Heart left ventricle (tissue), 16 donors: ENCODE results near the gene ORMDL3. TPM values are rescaled to one million over a fixed set of nuclear protein-coding genes. Genes with fewer than 3 reads are reported as not detected.

Experiments
- ATAC-seq, 4 donors: fragments of 200-7000 bp; cut with Tn5 transposase; one replicate each; pipeline ENCODE4 v1.9.1; 2020 to 2022; ENCODE audit warnings: moderate library complexity in 4 of 4, mild to moderate bottlenecking in 3 of 4, moderate number of reproducible peaks in 1 of 4
- DNase-seq, 5 donors: peaks; one replicate each; pipeline ENCODE4 v3.0.0-alpha.2; 2020
- H3K27ac ChIP-seq, 12 donors: fragments of 200-600 bp; sonication (generic) in 4 of 12; one replicate each; pipeline versions ENCODE4 v1.5.0 to v1.8.0; 2016 to 2022; ENCODE audit warnings: mild to moderate bottlenecking in 2 of 12
- H3K27me3 ChIP-seq, 9 donors: fragments of 200-600 bp; sonication (generic) in 2 of 9; one replicate each; pipeline versions ENCODE4 v1.5.1 to v1.8.0; 2016 to 2022; ENCODE audit warnings: mild to moderate bottlenecking in 3 of 9
- H3K36me3 ChIP-seq, 9 donors: fragments of 200-600 bp; sonication (generic) in 2 of 9; one replicate each; pipeline versions ENCODE4 v1.5.0 to v1.8.0; 2018 to 2022; ENCODE audit warnings: mild to moderate bottlenecking in 2 of 9
- H3K4me1 ChIP-seq, 12 donors: fragments of 200-600 bp; sonication (generic) in 4 of 12; one replicate each; pipeline versions ENCODE4 v1.5.0 to v1.8.0; 2016 to 2022; ENCODE audit warnings: mild to moderate bottlenecking in 3 of 12
- H3K4me3 ChIP-seq, 12 donors: fragments of 200-600 bp; sonication (generic) in 4 of 12; one replicate each; pipeline versions ENCODE4 v1.5.0 to v1.8.0; 2017 to 2022; ENCODE audit warnings: mild to moderate bottlenecking in 9 of 12, moderate library complexity in 4 of 12
- H3K9me3 ChIP-seq, 12 donors: fragments of 200-600 bp; sonication (generic) in 4 of 12; one replicate each; pipeline versions ENCODE4 v1.5.0 to v1.8.0; 2016 to 2022; ENCODE audit warnings: mild to moderate bottlenecking in 1 of 12
- POLR2A ChIP-seq, 2 donors: fragments of 450-650 bp; IDR thresholded peaks; one replicate each; pipeline ENCODE4 v1.6.1; 2017; ENCODE audit warnings: antibody characterized with exemption in 2 of 2, mild to moderate bottlenecking in 2 of 2, moderate library complexity in 2 of 2
- WGBS, 4 donors: extraction: QIAGEN DNeasy Blood & Tissue Kit in 2 of 4; methylation state at CpG; one replicate each; pipeline versions ENCODE4 v1.1.5 to v1.1.7; 2013 to 2018; 5-methylcytosine and 5-hydroxymethylcytosine counted together
- intact Hi-C, 10 donors: fragments of 100-400 bp; cut with DNase I; formaldehyde crosslinking; loops; one replicate each; pipeline versions ENCODE4 v1.11.1 to v1.14.2; 2022
- polyA plus RNA-seq, 2 donors: library from polyadenylated mRNA; stranded (reverse); fragments of 200-250 nt; gene quantifications; one replicate each; pipeline ENCODE4 v1.2.3, GENCODE V29; 2013
- total RNA-seq, 9 donors: library from RNA; depleted of rRNA in 2 of 9; stranded (reverse); fragments of >200 nt in 2 of 9; fragmentation: NEBNext Ultra II Directional in 3 of 9; extraction: Animal tissue kit (Norgen Biotek cat#: 25700) in 3 of 9; gene quantifications; one replicate each; pipeline versions ENCODE4 v1.1.0 to v1.2.4, GENCODE V29; 2016 to 2023
- TF ChIP-seq, protein P1 (sequence below), 12 donors: fragments of 200-600 bp; sonication (generic) in 4 of 12; IDR thresholded peaks; one replicate each; pipeline versions ENCODE4 v1.5.0 to v1.8.0; 2018 to 2022; ENCODE audit warnings: antibody characterized with exemption in 12 of 12, mild to moderate bottlenecking in 5 of 12
- donor health status: ischemic (EF 13 %, LVEDD 7.1; RV severe dilation, severe dysfunction).
- donor health status: healthy with polysubstance abuse.
- donor health status: DM: no; HTN: yes; CAD: no.
- donor health status: DM: no; HTN: no; CAD: no.
- donor health status: ischemic (EF 25% LVEDD 6.9; RV normal size, moderate dysfunction).
- donor health status: ischemic (EF 25% LVEDD 5.7; RV mildly dilated, moderate dysfunction).
- donor health status: healthy.
- donor health status: DM: yes; HTN: yes; CAD: no.
- donor health status: ischemic (EF 35%, LVEDD 5.7; RV mildly dilated, moderate dysfunction).
- donor health status: nonischemic (EF 11% LVEDD 7.7; RV severe dilation, severe dysfunction).
- donor health status: DM: yes; HTN: yes; CAD: no.
- donor health status: PGD.
- donor health status: ischemic (EF 29% LVEDD 5.4; RV normal size, mild dysfunction).
- donor health status: nonischemic (EF 23%, LVEDD 6.1; RV moderate dilation, normal function).

The ORMDL3 gene
- total and polyA plus RNA-seq, 11 donors, result 40.0 to 111 (median 59.2) TPM

DNA sequence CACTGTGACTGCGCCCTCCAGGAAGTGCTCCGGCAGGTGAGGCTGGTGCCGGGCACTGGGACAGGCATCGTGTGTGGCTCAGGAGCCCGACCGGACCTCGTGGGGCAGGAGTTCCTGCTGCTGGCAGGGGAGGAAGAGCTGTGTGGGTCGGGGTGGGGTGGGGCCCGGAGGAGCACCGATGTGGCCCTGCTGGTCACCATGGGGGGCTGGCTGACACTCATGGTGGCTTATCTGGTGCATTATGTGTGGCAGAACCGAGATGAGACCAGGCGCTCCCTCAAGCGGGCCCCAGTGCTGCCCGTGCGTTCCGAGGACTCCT lies 17.0 kb upstream of the ORMDL3 start:
- Histone ChIP-seq H3K27ac (no peak overlapping the region), H3K36me3 (no peaks in the 10 kb centered on the region), H3K27me3 (no peaks in the 10 kb centered on the region), H3K4me1 (peaks cover 0 to 10% (median 8%) of the 10 kb centered on the region in 12 donors), H3K4me3 (no peak overlapping the region), H3K9me3 (no peaks in the 10 kb centered on the region)
- ATAC-seq, result no peak
- no peak for DNase-seq
- 79 to 87% (median 81%) methylated on average over 7 to 16 of the region's 16 CpGs for WGBS, 4 donors
- intact Hi-C loops, result no loop called here
- TF ChIP-seq, protein P1, sequence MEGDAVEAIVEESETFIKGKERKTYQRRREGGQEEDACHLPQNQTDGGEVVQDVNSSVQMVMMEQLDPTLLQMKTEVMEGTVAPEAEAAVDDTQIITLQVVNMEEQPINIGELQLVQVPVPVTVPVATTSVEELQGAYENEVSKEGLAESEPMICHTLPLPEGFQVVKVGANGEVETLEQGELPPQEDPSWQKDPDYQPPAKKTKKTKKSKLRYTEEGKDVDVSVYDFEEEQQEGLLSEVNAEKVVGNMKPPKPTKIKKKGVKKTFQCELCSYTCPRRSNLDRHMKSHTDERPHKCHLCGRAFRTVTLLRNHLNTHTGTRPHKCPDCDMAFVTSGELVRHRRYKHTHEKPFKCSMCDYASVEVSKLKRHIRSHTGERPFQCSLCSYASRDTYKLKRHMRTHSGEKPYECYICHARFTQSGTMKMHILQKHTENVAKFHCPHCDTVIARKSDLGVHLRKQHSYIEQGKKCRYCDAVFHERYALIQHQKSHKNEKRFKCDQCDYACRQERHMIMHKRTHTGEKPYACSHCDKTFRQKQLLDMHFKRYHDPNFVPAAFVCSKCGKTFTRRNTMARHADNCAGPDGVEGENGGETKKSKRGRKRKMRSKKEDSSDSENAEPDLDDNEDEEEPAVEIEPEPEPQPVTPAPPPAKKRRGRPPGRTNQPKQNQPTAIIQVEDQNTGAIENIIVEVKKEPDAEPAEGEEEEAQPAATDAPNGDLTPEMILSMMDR (IDR thresholded peaks at IDR 0.05), result no peak
- TF ChIP-seq POLR2A (IDR thresholded peaks at IDR 0.05), result no peak

DNA sequence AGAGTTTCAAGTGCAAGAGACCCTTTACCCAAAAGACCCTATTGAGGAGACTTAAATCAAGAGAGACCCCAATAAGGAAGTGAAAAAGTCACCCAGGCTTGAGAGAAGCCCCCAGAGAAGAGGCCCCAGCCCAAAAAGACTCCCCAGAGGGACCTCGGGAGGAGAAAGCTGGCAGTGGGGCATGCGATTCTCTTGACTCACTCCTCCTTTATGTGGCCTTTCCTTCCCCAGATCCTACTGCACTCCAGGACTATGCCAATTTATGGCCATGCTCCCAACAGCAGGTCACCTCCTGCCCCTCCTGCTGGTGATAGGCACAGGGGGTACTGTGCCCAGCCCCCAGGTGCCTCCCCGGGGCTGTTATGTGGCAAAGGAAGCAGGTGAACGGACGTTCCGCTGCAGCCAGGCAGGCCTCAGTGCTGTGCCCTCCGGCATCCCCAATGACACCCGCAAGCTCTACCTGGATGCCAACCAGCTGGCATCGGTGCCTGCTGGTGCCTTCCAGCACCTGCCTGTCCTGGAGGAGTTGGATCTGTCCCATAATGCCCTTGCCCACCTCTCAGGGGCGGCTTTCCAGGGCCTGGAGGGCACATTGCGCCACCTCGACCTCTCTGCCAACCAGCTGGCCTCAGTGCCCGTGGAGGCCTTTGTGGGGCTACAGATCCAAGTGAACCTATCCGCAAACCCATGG lies 16.4 kb upstream of the ORMDL3 start:
- peaks cover 0 to 15% (median 9%) of the 10 kb centered on the region in 12 donors for H3K4me1 ChIP-seq
- no peaks in the 10 kb centered on the region for H3K36me3 ChIP-seq
- H3K9me3 ChIP-seq, result no peaks in the 10 kb centered on the region
- H3K4me3 ChIP-seq, result no peak overlapping the region
- 76 to 93% (median 85%) methylated on average over 5 to 14 of the region's 14 CpGs for WGBS, 4 donors
- ATAC-seq, result peak in 1 of 4 donors; percentile 15
- TF ChIP-seq, protein P1 (IDR thresholded peaks at IDR 0.05), result no peak
- no peak for TF ChIP-seq POLR2A (IDR thresholded peaks at IDR 0.05)
- DNase-seq, result no peak
- intact Hi-C loops, result no loop called here
- H3K27ac ChIP-seq, result no peak overlapping the region
- no peaks in the 10 kb centered on the region for H3K27me3 ChIP-seq

DNA sequence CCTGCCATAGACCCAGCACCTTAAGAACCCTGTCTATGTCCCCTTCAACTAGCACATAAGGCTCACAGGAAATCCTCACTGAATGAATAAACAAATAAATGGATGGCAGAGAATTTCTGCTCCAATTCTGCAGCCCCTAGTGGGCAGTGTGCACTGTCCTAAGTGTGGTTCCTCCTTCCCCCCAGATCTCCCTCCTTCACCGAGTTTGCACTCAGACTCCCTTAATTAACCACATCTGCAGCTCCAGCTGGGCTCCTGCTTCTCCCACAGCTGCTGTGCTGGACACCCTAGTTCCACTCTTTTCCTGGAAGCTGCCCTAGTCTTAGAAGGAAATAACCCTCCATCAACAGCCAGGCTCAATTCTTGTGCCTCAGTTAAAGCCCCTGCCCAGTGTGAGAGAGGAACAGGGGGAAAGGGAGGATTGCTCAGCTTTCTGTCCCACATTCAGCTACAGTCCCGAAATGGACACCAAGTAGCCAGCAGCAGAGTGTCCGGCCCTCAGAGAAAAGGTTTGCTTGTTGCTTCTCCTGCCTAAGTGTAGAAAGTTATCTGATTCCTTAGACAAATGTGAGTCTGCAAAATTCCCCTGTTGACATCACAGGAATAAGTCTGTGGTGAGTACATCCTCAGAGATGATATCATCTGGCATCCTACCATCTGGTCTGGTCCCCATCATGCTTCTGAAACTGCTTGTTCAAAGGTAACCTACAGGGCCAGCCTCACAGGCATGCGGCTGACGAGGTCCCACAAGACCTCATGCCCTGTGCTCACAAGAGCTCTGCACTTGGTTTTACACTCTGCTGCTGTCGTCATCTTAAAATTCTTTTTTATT lies 12.4 kb upstream of the ORMDL3 start:
- 48 to 58% (median 52%) methylated on average over 6 of the region's 6 CpGs for WGBS, 4 donors
- Histone ChIP-seq H3K27me3 (no peaks in the 10 kb centered on the region), H3K9me3 (no peaks in the 10 kb centered on the region), H3K36me3 (no peaks in the 10 kb centered on the region), H3K4me1 (peaks cover 0 to 27% (median 11%) of the 10 kb centered on the region in 12 donors), H3K27ac (peak overlapping the region in 7 of 12 donors; percentile 31 to 67 (median 54)), H3K4me3 (no peak overlapping the region)
- ATAC-seq (peak; percentile 24 to 80 (median 62)), DNase-seq (peak; percentile 35 to 73 (median 56))
- intact Hi-C loops, result no loop called here
- no peak for TF ChIP-seq POLR2A (IDR thresholded peaks at IDR 0.05)
- TF ChIP-seq, protein P1 (IDR thresholded peaks at IDR 0.05), result peak in 9 of 12 donors; percentile 12 to 53 (median 26)

DNA sequence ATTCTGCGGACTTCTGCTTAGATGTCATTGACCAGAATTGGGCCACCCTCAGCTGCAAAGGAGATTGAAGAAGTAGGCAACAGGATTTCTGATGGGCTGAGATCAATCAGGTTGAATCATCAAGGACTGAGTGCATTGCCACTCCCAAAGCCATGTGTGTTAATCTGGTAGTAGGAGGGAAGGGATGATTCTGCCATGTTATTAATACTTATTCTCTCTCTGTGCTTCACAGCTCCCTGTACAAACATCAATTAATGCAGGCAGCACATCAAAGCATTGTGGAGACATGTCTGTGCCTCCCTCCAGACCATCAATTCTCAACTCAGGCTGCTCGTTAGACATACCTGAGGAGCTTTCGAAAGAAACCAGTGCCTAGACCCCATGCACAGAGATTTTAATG lies 11.7 kb upstream of the ORMDL3 start:
- Histone ChIP-seq H3K4me1 (peaks cover 0 to 34% (median 14%) of the 10 kb centered on the region in 12 donors), H3K36me3 (no peaks in the 10 kb centered on the region), H3K9me3 (no peaks in the 10 kb centered on the region), H3K27ac (no peak overlapping the region), H3K27me3 (no peaks in the 10 kb centered on the region), H3K4me3 (no peak overlapping the region)
- ATAC-seq (no peak), DNase-seq (no peak)
- intact Hi-C loops, result no loop called here
- WGBS, 4 donors, result 78 to 94% (median 85%) methylated on average over 3 of the region's 3 CpGs
- no peak for TF ChIP-seq POLR2A (IDR thresholded peaks at IDR 0.05)
- TF ChIP-seq, protein P1 (IDR thresholded peaks at IDR 0.05), result no peak
